Thoracic aorta (tissue), 2 donors: ENCODE measurements around the gene AQP1. TPM values are rescaled to one million over a fixed set of nuclear protein-coding genes. Genes with fewer than 3 reads are reported as not detected.

Source experiments
- ATAC-seq: fragments of 150-250 bp; one replicate; pipeline ENCODE4 v1.8.0; 2017; ENCODE audit warnings: low read depth; ENCODE audit not compliant: insufficient number of reproducible peaks, low FRiP score
- DNase-seq: peaks from one replicate; pipeline ENCODE4 v3.0.0-alpha.2; 2020; ENCODE audit warnings: low spot score
- H3K27ac ChIP-seq, 2 donors: fragments of 200-600 bp; sonication (generic); 1 replicate in 1 of 2; 2 replicates in 1 of 2; pipeline ENCODE4 v1.5.1; 2016; ENCODE audit warnings: mild to moderate bottlenecking in 2 of 2, moderate library complexity in 2 of 2
- H3K27me3 ChIP-seq: fragments of 200-600 bp; sonication (generic); replicated peaks from 2 replicates; pipeline ENCODE4 v1.6.0; 2016; ENCODE audit warnings: mild to moderate bottlenecking; ENCODE audit not compliant: insufficient read depth
- H3K36me3 ChIP-seq: fragments of 200-600 bp; sonication (generic); one replicate; pipeline ENCODE4 v1.5.1; 2016
- H3K4me1 ChIP-seq, 2 donors: fragments of 200-600 bp; sonication (generic); 1 replicate in 1 of 2; 2 replicates in 1 of 2; pipeline versions ENCODE4 v1.5.1 to v1.6.0; 2016; ENCODE audit warnings: low read depth in 2 of 2, mild to moderate bottlenecking in 1 of 2; ENCODE audit not compliant: control insufficient read depth in 1 of 2
- H3K4me3 ChIP-seq: fragments of 200-600 bp; sonication (generic); 2 replicates; pipeline ENCODE4 v1.5.1; 2016; ENCODE audit warnings: mild to moderate bottlenecking
- H3K9me3 ChIP-seq: fragments of 200-600 bp; sonication (generic); 2 replicates; pipeline ENCODE4 v1.5.1; 2016
- CTCF ChIP-seq: fragments of 200-600 bp; sonication (generic); IDR thresholded peaks from one replicate; pipeline ENCODE4 v1.5.1; 2019; ENCODE audit warnings: antibody characterized with exemption
- total RNA-seq, 2 donors: library from RNA; depleted of rRNA; stranded (reverse); fragments of >200 nt; gene quantifications; one replicate each; pipeline versions ENCODE4 v1.1.0 to v1.2.3, GENCODE V29; 2016

Gene AQP1
- total RNA-seq, 2 donors from 2014 or later = 1,262 to 1,768 TPM

- Histone ChIP-seq H3K36me3 (no peaks in the 10 kb centered on the region), H3K4me3 (peak overlapping the region; percentile 80), H3K9me3 (no peaks in the 10 kb centered on the region), H3K4me1 (peaks cover 32 to 60% of the 10 kb centered on the region in 2 donors), H3K27ac (peak overlapping the region; percentile 90 to 98), H3K27me3 (no peaks in the 10 kb centered on the region)
- no peak for TF ChIP-seq CTCF
- ATAC-seq = no peak
- DNase-seq = no peak
These were observed 1.0 kb downstream of the AQP1 start for GRCh38 chr7:30912731-30912985.

- TF ChIP-seq CTCF = no peak
- H3K9me3 ChIP-seq = no peaks in the 10 kb centered on the region
- H3K4me3 ChIP-seq = peak overlapping the region; percentile 80
- no peaks in the 10 kb centered on the region for H3K36me3 ChIP-seq
- no peak for DNase-seq
- ATAC-seq = no peak
- H3K27me3 ChIP-seq = no peaks in the 10 kb centered on the region
- H3K4me1 ChIP-seq = peaks cover 30 to 60% of the 10 kb centered on the region in 2 donors
- H3K27ac ChIP-seq = peak overlapping the region; percentile 90 to 98
These were observed 1.5 kb downstream of the AQP1 start for GRCh38 chr7:30912986-30913811.

GRCh38 chr7:30913821-30914515, 2.3 kb downstream of the AQP1 start:
- no peaks in the 10 kb centered on the region for H3K27me3 ChIP-seq
- H3K27ac ChIP-seq = peak overlapping the region; percentile 90 to 98
- peak overlapping the region; percentile 80 for H3K4me3 ChIP-seq
- ATAC-seq (no peak), DNase-seq (no peak)
- no peak for TF ChIP-seq CTCF
- no peaks in the 10 kb centered on the region for H3K36me3 ChIP-seq
- peaks cover 37 to 60% of the 10 kb centered on the region in 2 donors for H3K4me1 ChIP-seq
- H3K9me3 ChIP-seq = no peaks in the 10 kb centered on the region

- Histone ChIP-seq H3K36me3 (no peaks in the 10 kb centered on the region), H3K4me1 (peaks cover 39 to 60% of the 10 kb centered on the region in 2 donors), H3K27ac (peak overlapping the region; percentile 90 to 98), H3K27me3 (no peaks in the 10 kb centered on the region), H3K4me3 (peak overlapping the region; percentile 80), H3K9me3 (no peaks in the 10 kb centered on the region)
- no peak for TF ChIP-seq CTCF
- DNase-seq (peak; percentile 79), ATAC-seq (peak; percentile 53)
These were observed 2.9 kb downstream of the AQP1 start for GRCh38 chr7:30914596-30914995.

- peak overlapping the region; percentile 89 to 98 for H3K27ac ChIP-seq
- no peaks in the 10 kb centered on the region for H3K27me3 ChIP-seq
- H3K4me1 ChIP-seq = peaks cover 39 to 60% of the 10 kb centered on the region in 2 donors
- DNase-seq (no peak), ATAC-seq (no peak)
- no peak for TF ChIP-seq CTCF
- H3K4me3 ChIP-seq = peak overlapping the region; percentile 80
- H3K36me3 ChIP-seq = no peaks in the 10 kb centered on the region
- no peaks in the 10 kb centered on the region for H3K9me3 ChIP-seq
These were observed 3.5 kb downstream of the AQP1 start for GRCh38 chr7:30915005-30915601.
